Activated T-helper 9 cell treated with anti-CD3 and anti-CD28 coated beads, Interleukin-2, amount 50 U/mL, for 16 hours (primary cell): ENCODE results near the gene ULBP1.
A peak's percentile ranks its signal among the peaks of the same experiment; 100 is the strongest.
"Not testable (repeated sequence)": the region's sequence is repeated elsewhere in the genome, so short reads cannot be mapped to it uniquely, and the experiment has no call there.

Source experiments
- DNase-seq: peaks from one replicate; pipeline ENCODE4 v3.0.0-alpha.2; 2020; ENCODE audit warnings: low read depth

Gene ULBP1

GRCh38 chr6:150004783-150005717 lies 41.3 kb downstream of the ULBP1 start:
- peak; percentile 82 for DNase-seq

- DNase-seq = no peak
Measured at GRCh38 chr6:150005761-150006651, 42.3 kb downstream of the ULBP1 start.

GRCh38 chr6:150006961-150007464 lies 43.3 kb downstream of the ULBP1 start:
- DNase-seq = no peak

- DNase-seq = peak; percentile 33
Measured at GRCh38 chr6:150008588-150008987, 44.8 kb downstream of the ULBP1 start.

GRCh38 chr6:150012846-150013784 lies 49.4 kb downstream of the ULBP1 start:
- not testable (repeated sequence) for DNase-seq

GRCh38 chr6:150013785-150014622 lies 50.3 kb downstream of the ULBP1 start:
- not testable (repeated sequence) for DNase-seq

GRCh38 chr6:150014623-150015280 lies 51.0 kb downstream of the ULBP1 start:
- DNase-seq = not testable (repeated sequence)

- not testable (repeated sequence) for DNase-seq
Measured at GRCh38 chr6:150015281-150016001, 51.7 kb downstream of the ULBP1 start.

GRCh38 chr6:150016324-150017185 lies 52.8 kb downstream of the ULBP1 start:
- DNase-seq = no peak

GRCh38 chr6:150017186-150017521 lies 53.4 kb downstream of the ULBP1 start:
- not testable (repeated sequence) for DNase-seq

GRCh38 chr6:150018846-150019580 lies 55.3 kb downstream of the ULBP1 start:
- DNase-seq = no peak

- not testable (repeated sequence) for DNase-seq
Measured at GRCh38 chr6:150021870-150022269, 58.1 kb downstream of the ULBP1 start.
